Raji (cell line): ENCODE measurements around the gene XBP1.

Source experiments
- POLR2A ChIP-seq: IDR thresholded peaks from 2 replicates; pipeline ENCODE4 v1.6.1; 2011; ENCODE audit warnings: low read depth, low read length, control low read depth; ENCODE audit not compliant: insufficient read depth

XBP1 gene

DNA sequence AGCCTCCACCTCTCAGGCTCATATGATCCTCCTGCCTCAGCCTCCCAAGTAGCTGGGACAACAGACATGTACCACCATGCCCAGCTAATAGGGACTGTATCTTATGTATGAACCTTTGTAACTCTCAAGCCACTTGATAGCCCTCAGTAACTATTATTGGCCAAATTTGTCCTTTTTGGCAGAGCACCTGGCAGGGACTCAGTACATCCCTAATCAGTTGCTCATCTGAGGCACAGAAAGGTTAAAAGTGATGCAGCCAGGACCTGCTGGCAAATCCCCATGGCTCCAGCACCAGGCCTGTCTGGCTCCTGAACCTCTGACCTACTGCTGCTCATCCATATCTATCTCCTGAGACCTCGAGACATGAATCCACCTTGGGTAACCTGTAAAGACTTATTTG is 21.1 kb upstream of the XBP1 start:
- TF ChIP-seq POLR2A: no peak

DNA sequence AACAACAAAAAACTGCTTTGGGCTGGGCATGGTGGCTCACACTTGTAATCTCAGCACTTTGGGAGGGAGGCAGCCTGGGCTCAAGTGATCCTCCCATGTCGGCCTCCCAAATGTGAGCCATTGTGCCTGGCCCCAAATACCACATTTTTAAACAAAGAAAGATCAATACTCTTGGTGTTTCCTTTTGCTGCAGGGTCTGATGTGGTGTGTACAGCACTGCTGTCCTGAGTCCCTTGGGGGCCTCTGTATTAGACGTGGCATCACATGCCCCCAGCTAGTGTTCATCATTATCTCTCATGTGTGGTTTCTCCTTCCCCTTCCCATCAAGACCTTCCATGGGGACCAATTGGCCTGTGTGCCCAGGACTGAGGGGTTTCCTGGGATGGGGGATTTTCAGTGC is 20.5 kb upstream of the XBP1 start:
- TF ChIP-seq POLR2A: no peak

DNA sequence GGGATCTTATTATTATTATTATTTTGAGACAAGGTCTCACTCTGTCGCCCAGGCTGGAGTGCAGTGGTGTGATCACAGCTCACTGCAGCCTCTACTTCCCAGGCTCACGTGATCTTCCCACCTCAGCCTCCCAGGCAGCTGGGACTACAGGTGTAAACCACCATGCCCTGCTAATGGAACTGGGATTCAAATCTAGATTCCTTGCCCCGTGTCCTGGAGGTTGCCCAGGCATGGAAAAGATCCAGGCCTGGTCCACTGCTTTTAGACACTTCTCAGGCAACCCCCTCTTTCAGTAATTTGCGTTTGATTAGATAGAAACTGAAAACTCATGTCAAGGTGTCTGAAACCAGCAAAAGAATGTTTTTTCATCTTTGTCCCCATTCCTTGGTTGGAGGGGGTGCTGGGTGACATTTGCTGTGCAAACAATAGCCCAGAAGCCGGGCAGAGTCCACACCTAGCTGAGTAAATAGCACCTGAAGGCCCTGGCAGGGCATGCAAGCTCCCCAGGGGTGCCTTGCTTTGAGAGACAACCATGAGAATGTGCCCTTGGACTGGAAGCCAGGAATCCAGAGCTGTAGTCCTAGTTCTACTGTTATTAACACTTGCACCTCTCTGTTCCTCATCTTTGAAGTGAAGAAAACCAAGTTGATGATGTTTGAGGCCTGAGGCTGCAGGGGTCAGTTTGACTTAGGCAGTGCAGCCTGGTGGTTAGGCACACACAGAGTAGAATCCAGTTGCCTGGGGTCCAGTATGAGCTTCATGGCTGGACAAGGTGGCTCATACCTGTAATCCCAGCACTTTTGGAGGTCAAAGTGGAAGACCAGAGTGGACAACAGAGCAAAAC is 19.1 kb upstream of the XBP1 start:
- TF ChIP-seq POLR2A: 0 out of 2 replicates have a peak, but pooled peaks have one; percentile 17

DNA sequence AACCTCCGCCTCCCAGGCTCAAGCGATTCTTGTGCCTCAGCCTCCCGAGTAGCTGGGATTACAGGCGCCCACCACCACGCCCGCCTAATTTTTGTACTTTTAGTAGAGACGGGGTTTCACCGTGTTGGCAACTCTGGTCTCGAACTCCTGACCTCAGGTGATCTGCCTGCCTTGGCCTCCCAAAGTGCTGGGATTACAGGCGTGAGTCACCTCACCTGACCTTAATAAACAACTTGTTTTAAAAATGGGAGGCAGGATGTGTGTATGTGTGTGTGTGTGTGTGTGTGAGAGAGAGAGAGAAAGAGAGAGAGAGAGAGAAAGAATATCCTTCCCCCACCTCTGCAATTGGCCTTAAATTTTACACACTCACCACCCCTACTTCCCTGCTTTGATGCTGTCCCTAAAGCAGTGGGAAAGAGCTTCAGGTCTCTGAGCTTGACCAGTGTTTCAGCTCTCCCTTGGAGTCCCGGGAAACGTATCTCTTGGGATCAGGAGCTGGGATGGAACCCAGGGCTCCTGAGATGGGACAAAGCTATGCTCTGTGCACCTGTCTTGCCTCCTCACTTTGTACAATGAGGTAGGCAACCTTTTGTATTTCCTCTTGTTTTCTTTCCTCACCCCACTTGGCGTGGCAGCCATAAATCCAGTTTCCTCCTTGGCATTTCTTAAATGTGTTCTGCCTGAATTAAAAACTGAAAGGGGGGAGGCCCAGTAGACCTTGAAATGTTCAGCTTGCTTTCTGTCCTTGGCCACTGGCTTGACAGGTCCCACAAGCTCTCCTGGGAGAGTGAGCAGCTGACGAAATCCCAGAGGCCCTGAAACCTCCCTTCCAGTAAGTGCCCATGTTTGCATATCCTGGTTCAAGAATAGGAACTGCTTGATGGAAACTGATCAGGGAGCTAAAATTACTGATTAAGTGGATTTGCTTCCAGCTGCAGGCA is 17.8 kb upstream of the XBP1 start:
- no peak for TF ChIP-seq POLR2A

DNA sequence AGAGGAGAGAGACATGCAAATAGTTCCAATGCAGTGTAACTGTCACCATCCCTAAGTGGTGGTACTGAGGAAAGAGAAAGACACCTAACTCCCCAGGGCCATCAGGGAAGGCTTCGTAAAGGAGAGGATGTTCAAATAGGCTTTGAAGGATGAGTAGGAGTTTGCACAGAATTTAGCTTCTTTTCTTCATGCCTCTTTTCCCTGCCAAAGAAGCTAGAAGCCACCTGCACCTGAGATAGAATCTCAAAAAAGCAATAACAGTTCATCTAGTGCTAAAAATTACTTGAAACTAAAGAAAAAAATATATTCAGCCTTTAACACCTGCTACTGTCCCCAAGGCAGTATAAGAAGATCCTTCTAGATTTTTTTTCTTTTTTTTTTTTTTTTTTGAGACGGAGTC is 16.7 kb upstream of the XBP1 start:
- TF ChIP-seq POLR2A: no peak

DNA sequence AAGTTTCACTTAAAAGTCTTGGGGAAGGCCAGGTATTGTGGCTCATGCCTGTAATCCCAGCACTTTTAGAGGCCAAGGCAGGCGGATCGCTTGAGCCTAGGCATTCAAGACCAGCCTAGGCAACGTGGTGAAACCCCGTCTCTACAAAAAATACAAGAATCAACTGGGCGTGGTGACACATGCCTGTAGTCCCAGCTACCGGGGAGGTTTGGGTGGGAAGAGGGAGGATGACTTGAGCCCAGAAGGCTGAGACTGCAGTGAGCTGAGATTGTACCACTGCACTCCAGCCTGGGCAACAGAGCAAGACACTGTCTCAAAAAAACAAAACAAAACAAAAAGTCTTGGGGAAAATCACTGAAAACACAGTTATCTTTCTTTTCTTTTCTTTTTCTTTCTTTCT is 15.4 kb upstream of the XBP1 start:
- TF ChIP-seq POLR2A: no peak

DNA sequence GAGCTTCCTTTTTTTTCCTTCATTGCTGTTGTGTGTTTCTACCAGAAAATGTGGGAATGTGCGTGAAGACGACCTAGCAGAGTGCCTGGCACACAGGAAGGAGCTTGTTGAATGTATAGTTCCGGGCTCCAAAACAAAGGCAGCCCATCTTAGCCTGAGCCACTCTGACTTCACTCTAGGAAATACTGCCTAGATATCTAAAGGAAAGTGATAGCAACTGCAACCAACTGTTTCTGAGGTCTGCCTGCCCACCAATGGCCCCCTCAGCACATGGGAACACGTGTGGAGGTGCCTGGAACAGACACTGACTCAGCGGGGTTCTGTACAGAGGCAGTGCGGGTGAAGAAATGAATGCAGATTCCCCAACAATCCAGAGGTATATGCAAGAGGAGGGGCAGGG is 14.7 kb upstream of the XBP1 start:
- TF ChIP-seq POLR2A: no peak

DNA sequence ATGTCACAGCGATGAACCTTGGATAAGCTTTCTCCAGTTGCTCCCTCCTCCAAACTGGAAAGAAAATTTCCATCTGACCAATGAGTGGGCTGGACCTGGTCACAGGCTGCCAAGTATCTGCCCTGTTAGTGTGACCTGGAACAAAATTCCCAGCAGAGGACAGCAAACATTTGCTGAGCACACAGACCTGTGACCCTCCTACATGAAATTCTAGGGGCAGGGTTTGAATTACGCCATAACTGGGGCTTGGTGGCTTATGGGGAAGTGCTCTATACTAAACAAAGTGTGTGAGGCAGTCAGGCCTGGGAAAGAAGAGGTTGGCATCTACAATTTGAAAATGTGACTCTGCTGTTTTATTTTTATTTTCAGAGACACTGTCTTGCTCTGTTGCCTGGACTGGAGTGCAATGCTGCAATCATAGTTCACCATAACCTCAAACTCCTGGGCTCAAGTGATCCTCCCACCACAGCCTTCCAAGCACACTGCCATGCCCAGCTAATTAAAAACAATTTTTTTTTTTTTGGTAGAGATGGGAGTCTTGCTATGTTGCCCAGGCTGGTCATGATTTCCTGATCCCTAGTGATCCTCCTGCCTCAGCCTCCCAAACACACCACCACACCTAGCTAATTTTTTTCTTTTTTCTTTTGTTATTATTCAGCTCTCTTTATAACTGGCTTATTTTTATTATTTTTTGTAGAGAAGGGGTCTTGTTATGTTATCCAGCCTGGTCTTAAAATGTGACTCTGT is 13.6 kb upstream of the XBP1 start:
- TF ChIP-seq POLR2A: no peak

DNA sequence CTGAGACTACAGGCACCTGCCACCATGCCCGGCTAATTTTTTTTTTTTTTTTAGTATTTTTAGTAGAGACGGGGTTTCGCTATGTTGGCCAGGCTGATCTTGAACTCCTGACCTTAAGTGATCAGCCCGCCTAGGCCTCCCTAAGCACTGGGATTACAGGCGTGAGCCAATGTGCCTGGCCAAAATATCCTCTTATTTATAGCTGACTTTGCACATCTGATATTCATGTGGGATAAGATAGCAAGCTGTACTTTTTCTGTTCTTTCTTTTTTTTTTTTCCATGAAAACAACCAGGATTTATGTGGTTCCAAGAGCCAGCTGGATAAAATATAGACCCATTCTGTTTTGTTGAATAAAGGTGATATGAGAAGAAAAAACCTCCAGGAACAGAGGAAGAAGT is 12.1 kb upstream of the XBP1 start:
- TF ChIP-seq POLR2A: no peak

DNA sequence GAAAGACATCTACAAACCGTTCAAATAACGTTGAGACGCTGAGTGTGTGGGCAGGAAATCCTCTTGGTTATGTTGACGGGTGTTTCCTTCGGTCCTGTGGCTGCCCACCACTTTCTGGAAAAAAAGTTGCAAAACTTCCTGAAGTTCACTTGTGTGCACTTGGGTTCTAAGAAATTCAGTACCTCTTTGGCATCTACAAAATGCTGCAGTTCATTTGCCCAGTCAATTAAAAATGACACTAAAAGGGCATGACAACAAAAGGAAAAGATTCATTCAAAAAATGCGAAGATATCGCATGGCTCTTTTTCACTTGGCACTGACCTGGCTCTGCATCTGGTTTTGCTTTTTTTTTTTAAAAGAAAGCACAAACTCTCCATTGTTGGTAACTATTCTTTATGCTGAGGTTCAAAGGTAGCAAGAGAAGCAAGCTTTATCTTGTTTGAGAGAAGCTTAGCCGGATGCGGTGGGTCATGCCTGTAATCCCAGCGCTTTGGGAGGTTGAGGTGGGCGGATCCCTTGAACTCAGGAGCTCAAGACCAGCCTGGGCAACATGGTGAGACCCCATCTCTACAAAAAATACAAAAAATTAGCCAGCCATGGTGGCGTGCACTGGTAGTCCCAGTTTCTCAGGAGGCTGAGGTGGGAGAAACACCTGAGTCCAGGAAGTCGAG is 10.6 kb upstream of the XBP1 start:
- TF ChIP-seq POLR2A: no peak

DNA sequence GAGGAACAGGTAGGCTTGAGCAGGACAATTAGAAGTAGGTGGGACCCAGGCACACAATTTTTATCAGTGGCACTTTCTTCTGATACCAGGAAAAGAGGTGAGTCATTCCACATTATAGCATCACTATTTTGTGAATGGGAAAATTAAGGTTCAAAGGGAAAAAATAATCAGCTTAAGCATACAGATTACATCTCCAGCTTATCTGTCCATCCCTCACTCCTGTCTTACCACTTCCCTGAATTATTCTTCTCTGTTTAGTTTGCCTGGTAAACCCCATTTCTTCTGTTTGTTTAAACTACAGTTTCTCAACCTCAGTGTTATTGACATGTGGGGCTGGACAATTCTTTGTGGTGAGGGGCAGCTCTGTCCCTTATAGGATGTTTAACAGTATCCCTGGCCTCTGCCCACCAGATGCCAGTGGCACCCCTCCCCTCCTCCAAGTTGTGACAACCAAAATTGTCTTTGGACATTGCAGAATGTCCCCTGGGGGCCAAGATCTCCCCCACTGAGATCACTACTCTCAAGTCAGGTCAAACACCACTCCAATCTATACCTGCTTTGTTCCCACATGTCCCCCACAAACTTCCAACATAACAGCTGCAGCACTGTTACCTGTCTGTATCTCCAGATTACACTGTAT is 8.5 kb upstream of the XBP1 start:
- TF ChIP-seq POLR2A: no peak

DNA sequence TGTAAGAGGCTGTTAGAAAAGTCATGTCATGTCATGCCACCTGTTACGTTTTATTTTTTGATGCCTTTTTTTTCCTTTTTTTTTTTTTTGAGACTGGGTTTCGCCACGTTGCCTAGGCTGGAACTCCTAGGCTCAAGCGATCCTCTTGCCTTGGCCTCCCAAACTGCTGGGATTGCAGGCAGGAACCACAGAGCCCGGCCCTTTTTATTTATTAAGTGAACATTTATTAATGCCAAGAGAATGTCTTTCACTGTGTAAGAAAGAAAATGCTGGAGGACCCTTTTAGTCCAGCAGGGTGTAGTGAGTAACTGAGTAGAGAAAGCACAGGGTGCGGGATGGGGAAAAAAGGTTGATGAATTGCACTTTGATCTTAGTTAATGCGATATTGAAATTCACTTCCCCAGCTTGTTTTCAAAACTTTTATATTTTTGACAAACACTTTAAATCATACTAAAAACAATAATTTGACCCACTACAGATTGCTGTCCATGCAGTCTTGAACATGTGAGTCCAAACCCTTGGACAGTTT is 2.3 kb upstream of the XBP1 start:
- no peak for TF ChIP-seq POLR2A

DNA sequence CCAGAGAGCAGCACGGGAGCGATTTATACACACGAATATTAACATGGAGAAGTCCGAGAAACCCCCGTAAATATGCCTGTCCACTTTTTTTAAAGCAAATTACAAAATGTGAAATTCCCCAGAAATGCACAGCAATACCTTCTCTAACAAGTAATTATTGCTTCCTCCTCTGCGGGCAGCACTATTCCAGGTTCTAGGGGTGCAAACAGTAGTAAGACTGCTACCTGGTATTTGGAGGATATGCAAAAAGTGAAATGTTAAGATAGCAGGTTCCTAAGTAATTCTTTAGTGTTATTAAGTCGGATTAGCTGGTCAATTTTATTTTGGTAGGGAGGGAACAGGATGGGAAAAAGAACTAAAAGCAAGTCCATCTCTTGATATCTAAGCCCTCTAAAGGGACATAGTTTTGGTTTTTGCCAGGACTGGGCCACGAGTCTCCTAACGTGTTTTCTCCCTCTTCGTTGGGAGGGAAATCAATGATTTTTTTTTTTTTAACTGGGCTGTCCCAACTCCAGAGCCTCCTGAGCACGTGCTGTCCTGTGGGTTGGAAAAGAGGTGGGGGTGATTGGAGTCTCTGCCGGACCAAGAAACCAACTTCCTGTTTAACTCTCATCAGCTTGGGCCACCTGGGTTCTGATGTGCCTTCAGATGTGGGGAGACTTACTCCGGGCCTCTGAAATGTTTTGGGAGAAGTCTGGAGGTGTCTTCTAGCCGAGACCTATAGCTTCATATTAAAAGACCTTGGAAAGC is 1.7 kb upstream of the XBP1 start:
- 0 out of 2 replicates have a peak, but pooled peaks have one; percentile 13 for TF ChIP-seq POLR2A
